WI38 (cell line): ENCODE results near the gene ECT2.
"Not testable (repeated sequence)": the region's sequence is repeated elsewhere in the genome, so short reads cannot be mapped to it uniquely, and the experiment has no call there.

ENCODE experiments used
- H3K4me3 ChIP-seq: 2 replicates; pipeline ENCODE4 v1.5.1; 2011; ENCODE audit warnings: low read depth, mild to moderate bottlenecking, control low read depth, low read length
- TF ChIP-seq, protein P1 (sequence below): IDR thresholded peaks from 2 replicates; pipeline ENCODE4 v1.5.1; 2012; ENCODE audit warnings: low read depth, mild to moderate bottlenecking, control low read depth, low read length

Gene ECT2

DNA sequence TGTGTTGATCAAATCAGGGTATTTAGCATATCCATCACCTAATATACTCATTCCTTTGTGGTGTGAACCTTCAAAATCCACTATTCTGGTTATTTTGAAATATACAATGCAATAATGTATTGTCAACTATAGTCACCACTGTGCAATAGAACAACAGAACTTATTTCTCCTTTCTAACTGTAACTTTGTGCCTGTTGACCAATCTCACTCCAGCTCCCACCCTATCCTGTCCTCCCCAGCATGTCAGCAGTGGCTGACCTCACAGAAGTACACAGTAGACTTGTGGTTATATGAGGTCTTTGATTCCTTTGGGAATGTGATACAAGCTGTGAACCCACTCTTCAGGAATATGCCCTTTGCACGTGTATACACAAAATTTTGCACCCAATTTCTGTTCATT, 64.2 kb downstream of the ECT2 start:
- TF ChIP-seq, protein P1, sequence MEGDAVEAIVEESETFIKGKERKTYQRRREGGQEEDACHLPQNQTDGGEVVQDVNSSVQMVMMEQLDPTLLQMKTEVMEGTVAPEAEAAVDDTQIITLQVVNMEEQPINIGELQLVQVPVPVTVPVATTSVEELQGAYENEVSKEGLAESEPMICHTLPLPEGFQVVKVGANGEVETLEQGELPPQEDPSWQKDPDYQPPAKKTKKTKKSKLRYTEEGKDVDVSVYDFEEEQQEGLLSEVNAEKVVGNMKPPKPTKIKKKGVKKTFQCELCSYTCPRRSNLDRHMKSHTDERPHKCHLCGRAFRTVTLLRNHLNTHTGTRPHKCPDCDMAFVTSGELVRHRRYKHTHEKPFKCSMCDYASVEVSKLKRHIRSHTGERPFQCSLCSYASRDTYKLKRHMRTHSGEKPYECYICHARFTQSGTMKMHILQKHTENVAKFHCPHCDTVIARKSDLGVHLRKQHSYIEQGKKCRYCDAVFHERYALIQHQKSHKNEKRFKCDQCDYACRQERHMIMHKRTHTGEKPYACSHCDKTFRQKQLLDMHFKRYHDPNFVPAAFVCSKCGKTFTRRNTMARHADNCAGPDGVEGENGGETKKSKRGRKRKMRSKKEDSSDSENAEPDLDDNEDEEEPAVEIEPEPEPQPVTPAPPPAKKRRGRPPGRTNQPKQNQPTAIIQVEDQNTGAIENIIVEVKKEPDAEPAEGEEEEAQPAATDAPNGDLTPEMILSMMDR, result no peak

GRCh38 chr3:172815857-172816256, 65.3 kb downstream of the ECT2 start:
- TF ChIP-seq, protein P1, result no peak
- no peak overlapping the region for H3K4me3 ChIP-seq

More for the DNA sequence above, 64.2 kb downstream of the ECT2 start:
- H3K4me3 ChIP-seq, result no peak overlapping the region

GRCh38 chr3:172816281-172816680, 65.8 kb downstream of the ECT2 start:
- TF ChIP-seq, protein P1, result no peak
- no peak overlapping the region for H3K4me3 ChIP-seq

DNA sequence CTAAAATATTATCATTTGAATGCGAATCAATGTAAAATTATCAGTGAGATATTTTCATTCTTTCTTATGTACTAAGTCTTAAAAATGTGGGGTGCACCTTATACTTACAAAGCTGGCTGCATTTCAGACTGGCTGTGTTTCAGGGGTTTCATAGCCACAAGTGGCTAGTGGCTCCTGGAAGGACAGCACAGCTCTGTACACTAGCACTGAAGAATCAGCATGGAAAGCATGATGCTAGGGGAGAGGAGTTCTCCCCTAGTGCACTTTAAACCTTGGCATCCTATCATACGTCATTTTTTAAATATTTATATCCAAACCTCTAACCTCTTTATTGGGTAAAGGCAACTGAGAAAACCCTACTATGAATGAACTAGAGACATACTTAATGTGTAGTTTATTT, 66.4 kb downstream of the ECT2 start:
- no peak overlapping the region for H3K4me3 ChIP-seq

GRCh38 chr3:172820492-172820891, 70.0 kb downstream of the ECT2 start:
- H3K4me3 ChIP-seq, result no peak overlapping the region
- TF ChIP-seq, protein P1, result no peak

More for the DNA sequence above, 66.4 kb downstream of the ECT2 start:
- TF ChIP-seq, protein P1, result no peak

GRCh38 chr3:172824229-172824628, 73.7 kb downstream of the ECT2 start:
- TF ChIP-seq, protein P1, result no peak

DNA sequence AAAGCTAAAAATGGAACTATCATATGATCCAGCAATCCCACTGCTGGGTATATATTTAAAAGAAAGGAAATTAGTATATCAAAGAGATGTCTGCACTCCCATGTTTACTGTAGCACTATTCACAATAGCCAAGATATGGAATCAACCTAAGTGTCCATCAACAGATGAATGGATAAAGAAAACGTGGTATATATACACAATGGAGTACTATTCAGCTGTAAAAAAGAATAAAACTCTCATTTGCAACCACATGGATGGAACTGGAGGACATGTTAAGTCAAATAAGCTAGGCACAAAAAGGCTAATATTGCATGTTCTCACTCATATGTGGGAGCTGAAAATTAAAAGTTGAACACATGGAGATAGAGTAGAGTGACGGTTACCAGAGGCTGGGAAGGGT, 76.7 kb downstream of the ECT2 start:
- H3K4me3 ChIP-seq, result not testable (repeated sequence)

More at GRCh38 chr3:172824229-172824628, 73.7 kb downstream of the ECT2 start:
- H3K4me3 ChIP-seq, result no peak overlapping the region

DNA sequence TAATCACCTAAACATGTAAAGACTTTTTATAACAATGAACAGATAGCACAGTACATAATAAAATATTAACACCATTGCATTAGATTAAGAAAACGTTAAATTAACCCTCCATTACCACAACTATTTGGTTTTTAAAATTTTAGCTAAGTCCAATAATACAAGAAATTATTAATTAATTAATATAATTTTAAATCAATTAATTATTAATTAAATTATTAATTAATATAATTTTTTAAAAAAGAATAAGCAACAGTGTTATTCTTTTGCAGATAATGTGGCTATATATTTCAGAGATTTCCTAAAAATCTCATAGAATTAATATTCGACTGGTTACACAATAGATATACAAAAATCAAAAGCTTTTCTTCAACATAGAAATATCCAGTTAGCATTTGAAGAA, 82.5 kb downstream of the ECT2 start:
- TF ChIP-seq, protein P1, result no peak

More for the DNA sequence above, 82.5 kb downstream of the ECT2 start:
- H3K4me3 ChIP-seq, result no peak overlapping the region
